GOT3 (cell line): ENCODE data around the gene FRMPD2.
"Not testable (repeated sequence)": the region's sequence is repeated elsewhere in the genome, so short reads cannot be mapped to it uniquely, and the experiment has no call there.

Source experiments
- DNase-seq: peaks from one replicate; lab custom pipeline; 2025; ENCODE audit warnings: mixed read lengths; lab: John Stamatoyannopoulos, UW

The FRMPD2 gene

GRCh38 chr10:48197236-48197899, 77.1 kb downstream of the FRMPD2 start:
- no peak for DNase-seq

GRCh38 chr10:48195803-48196202, 78.7 kb downstream of the FRMPD2 start:
- DNase-seq = no peak

- no peak for DNase-seq
Measured at GRCh38 chr10:48194830-48195229, 79.7 kb downstream of the FRMPD2 start.

GRCh38 chr10:48193556-48193955, 80.9 kb downstream of the FRMPD2 start:
- DNase-seq = no peak

GRCh38 chr10:48192881-48193450, 81.5 kb downstream of the FRMPD2 start:
- DNase-seq = no peak

- DNase-seq = no peak
Measured at GRCh38 chr10:48187713-48188485, 86.6 kb downstream of the FRMPD2 start.

- no peak for DNase-seq
Measured at GRCh38 chr10:48187126-48187525, 87.4 kb downstream of the FRMPD2 start.

- not testable (repeated sequence) for DNase-seq
Measured at GRCh38 chr10:48186264-48186804, 88.2 kb downstream of the FRMPD2 start.

GRCh38 chr10:48184224-48184623, 90.3 kb downstream of the FRMPD2 start:
- no peak for DNase-seq

- not testable (repeated sequence) for DNase-seq
Measured at GRCh38 chr10:48172715-48173114, 101.8 kb downstream of the FRMPD2 start.

- not testable (repeated sequence) for DNase-seq
Measured at GRCh38 chr10:48160670-48161069, 113.8 kb downstream of the FRMPD2 start.

GRCh38 chr10:48160163-48160562, 114.3 kb downstream of the FRMPD2 start:
- DNase-seq = not testable (repeated sequence)

GRCh38 chr10:48154211-48155140, 120.0 kb downstream of the FRMPD2 start:
- DNase-seq = not testable (repeated sequence)

GRCh38 chr10:48147643-48148042, 126.9 kb downstream of the FRMPD2 start:
- not testable (repeated sequence) for DNase-seq

- not testable (repeated sequence) for DNase-seq
Measured at GRCh38 chr10:48143721-48144642, 130.5 kb downstream of the FRMPD2 start.

- DNase-seq = not testable (repeated sequence)
Measured at GRCh38 chr10:48140949-48141348, 133.5 kb downstream of the FRMPD2 start.

GRCh38 chr10:48139953-48140850, 134.3 kb downstream of the FRMPD2 start:
- DNase-seq = not testable (repeated sequence)

GRCh38 chr10:48128954-48129353, 145.5 kb downstream of the FRMPD2 start:
- DNase-seq = not testable (repeated sequence)

- DNase-seq = not testable (repeated sequence)
Measured at GRCh38 chr10:48126251-48126650, 148.2 kb downstream of the FRMPD2 start.
